Fibroblast of mammary gland (primary cell): ENCODE measurements around the gene SKAP1.

Experiments used
- DNase-seq: peaks from one replicate; pipeline ENCODE4 v3.0.0-alpha.2; 2010; ENCODE audit warnings: low read depth
- H3K4me3 ChIP-seq: 2 replicates; pipeline ENCODE4 v1.5.1; 2011; ENCODE audit warnings: low read depth, mild to moderate bottlenecking, low read length, moderate library complexity; ENCODE audit not compliant: control insufficient read depth
- CTCF ChIP-seq: conservative IDR thresholded peaks from 2 replicates; pipeline ENCODE4 v1.5.1; 2011; ENCODE audit warnings: low read depth, low read length, inconsistent platforms; ENCODE audit not compliant: control insufficient read depth, insufficient read depth

The SKAP1 gene

GRCh38 chr17:48153691-48154358 is 276.2 kb downstream of the SKAP1 start:
- DNase-seq = peak; percentile 47
- H3K4me3 ChIP-seq = no peak overlapping the region
- TF ChIP-seq CTCF = peak; percentile 49

GRCh38 chr17:48152289-48152688 is 277.7 kb downstream of the SKAP1 start:
- DNase-seq = no peak
- TF ChIP-seq CTCF = no peak
- H3K4me3 ChIP-seq = no peak overlapping the region

GRCh38 chr17:48151220-48151619 is 278.8 kb downstream of the SKAP1 start:
- no peak overlapping the region for H3K4me3 ChIP-seq
- TF ChIP-seq CTCF = no peak

GRCh38 chr17:48150597-48151001 is 279.4 kb downstream of the SKAP1 start:
- DNase-seq = no peak
- no peak overlapping the region for H3K4me3 ChIP-seq
- TF ChIP-seq CTCF = no peak

More at GRCh38 chr17:48151220-48151619, 278.8 kb downstream of the SKAP1 start:
- no peak for DNase-seq

- DNase-seq = no peak
- no peak overlapping the region for H3K4me3 ChIP-seq
- TF ChIP-seq CTCF = no peak
Observed at GRCh38 chr17:48149787-48150463, 280.1 kb downstream of the SKAP1 start.

- TF ChIP-seq CTCF = no peak
- DNase-seq = no peak
- no peak overlapping the region for H3K4me3 ChIP-seq
Observed at GRCh38 chr17:48148854-48149786, 280.9 kb downstream of the SKAP1 start.
